ENCODE results near the gene PCDHGC4.

Gene PCDHGC4

DNA sequence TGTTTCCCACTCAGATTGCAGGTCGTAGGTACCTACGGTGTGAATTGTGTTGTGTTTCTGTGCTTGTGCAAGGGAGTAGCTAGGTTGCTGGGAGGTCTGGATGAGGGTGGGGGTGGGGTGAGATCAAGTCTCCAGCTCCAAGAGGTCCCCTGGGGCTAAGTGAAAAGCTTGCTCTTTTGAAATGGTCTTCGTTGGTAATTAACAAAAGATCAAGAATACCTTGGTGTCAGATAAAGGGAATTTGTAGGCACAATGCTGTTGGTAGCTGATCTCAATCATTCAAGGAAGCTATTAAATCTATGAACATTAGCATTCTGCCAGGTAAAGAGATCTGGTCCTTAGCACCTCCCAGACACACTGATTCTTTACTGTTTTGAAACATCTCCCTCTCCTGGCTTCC, 928 bp upstream of the PCDHGC4 start:
- in situ Hi-C loops (cut with MboI; ENCODE audit: low sequenced_read_pairs, unreplicated experiment): no loop called here
- no peak for DNase-seq (ENCODE audit: low spot score)
- TF ChIP-seq, protein P1, sequence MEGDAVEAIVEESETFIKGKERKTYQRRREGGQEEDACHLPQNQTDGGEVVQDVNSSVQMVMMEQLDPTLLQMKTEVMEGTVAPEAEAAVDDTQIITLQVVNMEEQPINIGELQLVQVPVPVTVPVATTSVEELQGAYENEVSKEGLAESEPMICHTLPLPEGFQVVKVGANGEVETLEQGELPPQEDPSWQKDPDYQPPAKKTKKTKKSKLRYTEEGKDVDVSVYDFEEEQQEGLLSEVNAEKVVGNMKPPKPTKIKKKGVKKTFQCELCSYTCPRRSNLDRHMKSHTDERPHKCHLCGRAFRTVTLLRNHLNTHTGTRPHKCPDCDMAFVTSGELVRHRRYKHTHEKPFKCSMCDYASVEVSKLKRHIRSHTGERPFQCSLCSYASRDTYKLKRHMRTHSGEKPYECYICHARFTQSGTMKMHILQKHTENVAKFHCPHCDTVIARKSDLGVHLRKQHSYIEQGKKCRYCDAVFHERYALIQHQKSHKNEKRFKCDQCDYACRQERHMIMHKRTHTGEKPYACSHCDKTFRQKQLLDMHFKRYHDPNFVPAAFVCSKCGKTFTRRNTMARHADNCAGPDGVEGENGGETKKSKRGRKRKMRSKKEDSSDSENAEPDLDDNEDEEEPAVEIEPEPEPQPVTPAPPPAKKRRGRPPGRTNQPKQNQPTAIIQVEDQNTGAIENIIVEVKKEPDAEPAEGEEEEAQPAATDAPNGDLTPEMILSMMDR (IDR thresholded peaks at IDR 0.05; ENCODE audit: borderline replicate concordance, control extremely low read depth, extremely low read depth, insufficient read depth, missing control alignments): no peak

- no peak for DNase-seq (ENCODE audit: low spot score)
- in situ Hi-C loops (cut with MboI; ENCODE audit: low sequenced_read_pairs, unreplicated experiment): no loop called here
- TF ChIP-seq, protein P1 (IDR thresholded peaks at IDR 0.05; ENCODE audit: borderline replicate concordance, control extremely low read depth, extremely low read depth, insufficient read depth, missing control alignments): no peak
Observed at GRCh38 chr5:141484310-141484640, 555 bp upstream of the PCDHGC4 start.

GRCh38 chr5:141485321-141486055, 658 bp downstream of the PCDHGC4 start:
- in situ Hi-C loops (cut with MboI; ENCODE audit: low sequenced_read_pairs, unreplicated experiment): no loop called here
- no peak for DNase-seq (ENCODE audit: low spot score)
- TF ChIP-seq, protein P1 (IDR thresholded peaks at IDR 0.05; ENCODE audit: borderline replicate concordance, control extremely low read depth, extremely low read depth, insufficient read depth, missing control alignments): no peak

DNA sequence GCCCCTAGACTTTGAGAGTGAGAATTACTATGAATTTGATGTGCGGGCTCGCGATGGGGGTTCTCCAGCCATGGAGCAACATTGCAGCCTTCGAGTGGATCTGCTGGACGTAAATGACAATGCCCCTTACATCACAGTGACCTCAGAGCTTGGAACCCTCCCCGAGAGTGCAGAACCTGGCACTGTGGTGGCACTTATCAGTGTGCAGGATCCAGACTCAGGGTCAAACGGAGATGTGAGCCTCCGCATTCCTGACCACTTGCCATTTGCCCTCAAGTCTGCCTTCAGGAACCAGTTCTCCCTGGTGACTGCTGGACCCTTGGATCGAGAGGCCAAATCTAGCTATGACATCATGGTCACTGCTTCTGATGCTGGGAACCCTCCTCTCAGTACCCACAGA, 1.3 kb downstream of the PCDHGC4 start:
- no peak for DNase-seq (ENCODE audit: low spot score)
- in situ Hi-C loops (cut with MboI; ENCODE audit: low sequenced_read_pairs, unreplicated experiment): no loop called here
- TF ChIP-seq, protein P1 (IDR thresholded peaks at IDR 0.05; ENCODE audit: borderline replicate concordance, control extremely low read depth, extremely low read depth, insufficient read depth, missing control alignments): no peak

GRCh38 chr5:141487131-141487530, 2.3 kb downstream of the PCDHGC4 start:
- no peak for DNase-seq (ENCODE audit: low spot score)
- TF ChIP-seq, protein P1 (IDR thresholded peaks at IDR 0.05; ENCODE audit: borderline replicate concordance, control extremely low read depth, extremely low read depth, insufficient read depth, missing control alignments): no peak
- in situ Hi-C loops (cut with MboI; ENCODE audit: low sequenced_read_pairs, unreplicated experiment): no loop called here

- DNase-seq (ENCODE audit: low spot score): no peak
- TF ChIP-seq, protein P1 (IDR thresholded peaks at IDR 0.05; ENCODE audit: borderline replicate concordance, control extremely low read depth, extremely low read depth, insufficient read depth, missing control alignments): no peak
- in situ Hi-C loops (cut with MboI; ENCODE audit: low sequenced_read_pairs, unreplicated experiment): no loop called here
Observed at GRCh38 chr5:141488591-141489561, 4.0 kb downstream of the PCDHGC4 start, which contains the start of gene PCDHGC5. PCDHGC5 (plus strand) TSS chr5:141489081; CDS start chr5:141489241, 160 bp downstream.

Data from GM13976 (cell line).